Keratinocyte (primary cell): ENCODE measurements around the gene OR52W1. TPM values are rescaled to one million over a fixed set of nuclear protein-coding genes. Genes with fewer than 3 reads are reported as not detected.

Experiments
- DNase-seq: peaks from one replicate; pipeline ENCODE4 v3.0.0-alpha.2; 2011; ENCODE audit warnings: low read depth, missing footprints, low spot score
- FAIRE-seq: peaks from 2 replicates; lab custom pipeline; 2011; peaks lifted over from hg19 to GRCh38; lab: Jason Lieb, UNC
- H2AFZ ChIP-seq: 2 replicates; pipeline ENCODE4 v1.6.0; 2012; ENCODE audit warnings: low read length, control low read depth, inconsistent platforms; ENCODE audit not compliant: control insufficient read depth
- H3K27ac ChIP-seq: 2 replicates; pipeline ENCODE4 v1.5.1; 2011; ENCODE audit warnings: low read length; ENCODE audit not compliant: control insufficient read depth, insufficient read depth
- H3K27me3 ChIP-seq: 3 replicates; pipeline ENCODE4 v1.6.0; 2011; ENCODE audit warnings: low read length; ENCODE audit not compliant: control insufficient read depth, insufficient read depth; ENCODE audit errors: extremely low read depth
- H3K36me3 ChIP-seq, 2 experiments: 2 replicates in 1 of 2; 3 replicates in 1 of 2; pipeline ENCODE4 v1.5.1; 2011; ENCODE audit warnings: low read length in 2 of 2, mild to moderate bottlenecking in 1 of 2; ENCODE audit not compliant: control insufficient read depth in 2 of 2, insufficient read depth in 2 of 2; ENCODE audit errors: extremely low read depth in 1 of 2
- H3K4me1 ChIP-seq: 3 replicates; pipeline ENCODE4 v1.5.1; 2011; ENCODE audit warnings: low read length; ENCODE audit not compliant: control insufficient read depth, insufficient read depth; ENCODE audit errors: extremely low read depth
- H3K4me2 ChIP-seq: 3 replicates; pipeline ENCODE4 v1.6.0; 2011; ENCODE audit warnings: low read depth, low read length; ENCODE audit not compliant: control insufficient read depth, insufficient read depth; ENCODE audit errors: extremely low read depth
- H3K4me3 ChIP-seq, 3 experiments: fragments of 200-600 bp in 1 of 3; sonication (generic) in 1 of 3; 2 replicates in 2 of 3; 3 replicates in 1 of 3; pipeline ENCODE4 v1.5.1; 2011 to 2016; ENCODE audit warnings: low read length in 3 of 3, mild to moderate bottlenecking in 3 of 3, control low read depth in 2 of 3, inconsistent platforms in 1 of 3, low read depth in 1 of 3, mixed read lengths in 1 of 3, mixed run types in 1 of 3, moderate library complexity in 1 of 3; ENCODE audit not compliant: control insufficient read depth in 2 of 3, insufficient read depth in 2 of 3; ENCODE audit errors: extremely low read depth in 1 of 3
- H3K79me2 ChIP-seq: 2 replicates; pipeline ENCODE4 v1.6.0; 2012; ENCODE audit warnings: low read length; ENCODE audit not compliant: control insufficient read depth, insufficient read depth
- H3K9ac ChIP-seq: 3 replicates; pipeline ENCODE4 v1.6.0; 2011; ENCODE audit warnings: low read length; ENCODE audit not compliant: control insufficient read depth, insufficient read depth; ENCODE audit errors: extremely low read depth
- H3K9me1 ChIP-seq: 3 replicates; pipeline ENCODE4 v1.6.0; 2011; ENCODE audit warnings: low read length; ENCODE audit not compliant: control insufficient read depth, insufficient read depth; ENCODE audit errors: extremely low read depth
- H3K9me3 ChIP-seq: 2 replicates; pipeline ENCODE4 v1.5.1; 2012; ENCODE audit warnings: low read depth, low read length; ENCODE audit not compliant: control insufficient read depth
- H4K20me1 ChIP-seq: 3 replicates; pipeline ENCODE4 v1.6.0; 2011; ENCODE audit warnings: low read length; ENCODE audit not compliant: control insufficient read depth, insufficient read depth; ENCODE audit errors: extremely low read depth
- CTCF ChIP-seq, 3 experiments: IDR thresholded peaks in 1 of 3; conservative IDR thresholded peaks in 1 of 3; optimal IDR thresholded peaks in 1 of 3; 2 replicates in 2 of 3; 3 replicates in 1 of 3; pipeline versions ENCODE3 to v1.5.1; 2011; ENCODE audit warnings: low read length in 3 of 3, mild to moderate bottlenecking in 3 of 3, moderate library complexity in 2 of 3, control low read depth in 1 of 3, inconsistent platforms in 1 of 3; ENCODE audit not compliant: insufficient read depth in 2 of 3; ENCODE audit errors: extremely low read depth in 1 of 3
- EZH2 ChIP-seq: IDR thresholded peaks from one replicate; pipeline ENCODE4 v1.6.1; 2012; ENCODE audit warnings: inconsistent platforms, mild to moderate bottlenecking, low read length, moderate library complexity
- dilution Hi-C: fragments of 300-500 bp; cut with MboI; formaldehyde crosslinking; loops from one replicate; pipeline ENCODE4 v1.7.0; 2020; ENCODE audit warnings: low sequenced_read_pairs; ENCODE audit not compliant: extremely low pct_ligation_motif_present
- polyA plus RNA-seq, 5 experiments: library from polyadenylated mRNA; depleted of rRNA in 3 of 5; stranded (reverse) in 3 of 5; stranded (forward) in 1 of 5; unstranded in 1 of 5; fragments of >200 nt; gene quantifications; 1 replicate in 1 of 5; 2 replicates in 3 of 5; 3 replicates in 1 of 5; pipeline versions ENCODE4 v1.2.1 to v1.2.3, GENCODE V29; 2011 to 2012; ENCODE audit warnings: missing spikeins in 2 of 5, low read depth in 1 of 5, low replicate concordance in 1 of 5

Gene OR52W1
- polyA plus RNA-seq, 1 donor (not counting 4 experiments of a cell fraction or from before 2014, with no cell fraction given): not detected

GRCh38 chr11:6202041-6202440 is 3.0 kb downstream of the OR52W1 start:
- H3K27me3 ChIP-seq: no peaks in the 10 kb centered on the region
- dilution Hi-C loops: no loop called here
- no peaks in the 10 kb centered on the region for H3K4me1 ChIP-seq
- no peak overlapping the region for H3K4me2 ChIP-seq
- no peaks in the 10 kb centered on the region for H4K20me1 ChIP-seq
- H3K4me3 ChIP-seq: no peak overlapping the region
- H3K9me1 ChIP-seq: no peaks in the 10 kb centered on the region
- H3K36me3 ChIP-seq: peaks cover 0 to 3% of the 10 kb centered on the region in 2 experiments
- TF ChIP-seq EZH2 (no peak), CTCF (optimal IDR thresholded peaks at IDR 0.05 in 1 of 3, IDR thresholded peaks at IDR 0.05 in 1 of 3, conservative IDR thresholded peaks at IDR 0.05 in 1 of 3; ENCODE audit: extremely low read depth in 1 of 3, insufficient read depth in 2 of 3, low read length in 3 of 3) (no peak)
- no peak for DNase-seq
- no peak overlapping the region for H2AFZ ChIP-seq
- H3K9ac ChIP-seq: no peak overlapping the region
- no peak for FAIRE-seq
- no peaks in the 10 kb centered on the region for H3K9me3 ChIP-seq
- H3K79me2 ChIP-seq: no peaks in the 10 kb centered on the region
- no peak overlapping the region for H3K27ac ChIP-seq

GRCh38 chr11:6203327-6203726 is 4.3 kb downstream of the OR52W1 start:
- H4K20me1 ChIP-seq: no peaks in the 10 kb centered on the region
- H3K27me3 ChIP-seq: no peaks in the 10 kb centered on the region
- no peak for TF ChIP-seq CTCF (optimal IDR thresholded peaks at IDR 0.05 in 1 of 3, IDR thresholded peaks at IDR 0.05 in 1 of 3, conservative IDR thresholded peaks at IDR 0.05 in 1 of 3; ENCODE audit: extremely low read depth in 1 of 3, insufficient read depth in 2 of 3, low read length in 3 of 3)
- TF ChIP-seq EZH2: no peak
- FAIRE-seq (no peak), DNase-seq (no peak)
- H3K4me3 ChIP-seq: no peak overlapping the region
- H3K79me2 ChIP-seq: no peaks in the 10 kb centered on the region
- no peak overlapping the region for H3K4me2 ChIP-seq
- no peak overlapping the region for H2AFZ ChIP-seq
- no peak overlapping the region for H3K27ac ChIP-seq
- dilution Hi-C loops: no loop called here
- no peaks in the 10 kb centered on the region for H3K4me1 ChIP-seq
- no peaks in the 10 kb centered on the region for H3K9me3 ChIP-seq
- H3K9me1 ChIP-seq: no peaks in the 10 kb centered on the region
- H3K9ac ChIP-seq: no peak overlapping the region
- H3K36me3 ChIP-seq: peaks cover 0 to 3% of the 10 kb centered on the region in 2 experiments
